CD4-positive, alpha-beta T cell treated with Interleukin-15 for 1 hour (primary cell): ENCODE measurements around the gene HPD.
"Not testable (repeated sequence)": the region's sequence is repeated elsewhere in the genome, so short reads cannot be mapped to it uniquely, and the experiment has no call there.

Experiments used
- DNase-seq: peaks from one replicate; pipeline ENCODE4 v3.0.0-alpha.2; 2020

The HPD gene

GRCh38 chr12:121858662-121859572, at the start of gene HPD:
HPD (minus strand) TSS chr12:121858859; CDS start chr12:121858823, 36 bp downstream.
- no peak for DNase-seq

- no peak for DNase-seq
These were observed 47.1 kb upstream of the HPD start for GRCh38 chr12:121905746-121906145.

GRCh38 chr12:121903202-121903601, 44.5 kb upstream of the HPD start:
- no peak for DNase-seq

- no peak for DNase-seq
These were observed 40.9 kb upstream of the HPD start for GRCh38 chr12:121899590-121899989.

GRCh38 chr12:121898287-121898686, 39.6 kb upstream of the HPD start:
- DNase-seq, result no peak

GRCh38 chr12:121894633-121895032, 36.0 kb upstream of the HPD start:
- DNase-seq, result no peak

- no peak for DNase-seq
These were observed 35.4 kb upstream of the HPD start for GRCh38 chr12:121893961-121894460.

- no peak for DNase-seq
These were observed 34.3 kb upstream of the HPD start for GRCh38 chr12:121892673-121893561.

- not testable (repeated sequence) for DNase-seq
These were observed 31.0 kb upstream of the HPD start for GRCh38 chr12:121889661-121890060.

- DNase-seq, result no peak
These were observed 30.6 kb upstream of the HPD start for GRCh38 chr12:121889274-121889624.

- DNase-seq, result peak; percentile 96
These were observed 30.0 kb upstream of the HPD start, which contains the start of gene PSMD9 for GRCh38 chr12:121888478-121889273. PSMD9 (plus strand) TSS chr12:121888790; CDS start chr12:121888857, 67 bp downstream.

GRCh38 chr12:121888083-121888477, 29.4 kb upstream of the HPD start:
- DNase-seq, result no peak

GRCh38 chr12:121885129-121885528, 26.5 kb upstream of the HPD start:
- DNase-seq, result not testable (repeated sequence)

- DNase-seq, result no peak
These were observed 24.6 kb upstream of the HPD start for GRCh38 chr12:121883315-121883660.

- not testable (repeated sequence) for DNase-seq
These were observed 17.4 kb upstream of the HPD start for GRCh38 chr12:121876080-121876447.

GRCh38 chr12:121875582-121875981, 16.9 kb upstream of the HPD start:
- no peak for DNase-seq

- no peak for DNase-seq
These were observed 15.4 kb upstream of the HPD start for GRCh38 chr12:121874071-121874470.

GRCh38 chr12:121873216-121873569, 14.5 kb upstream of the HPD start:
- no peak for DNase-seq

GRCh38 chr12:121872546-121873215, 14.0 kb upstream of the HPD start:
- no peak for DNase-seq

GRCh38 chr12:121871467-121871866, 12.8 kb upstream of the HPD start:
- DNase-seq, result no peak

GRCh38 chr12:121869229-121869628, 10.6 kb upstream of the HPD start:
- DNase-seq, result not testable (repeated sequence)

- DNase-seq, result no peak
These were observed 7.7 kb upstream of the HPD start for GRCh38 chr12:121866331-121866730.
